GM12872 (cell line): Measurements from ENCODE around the gene SCN4B.

ENCODE experiments used
- TF ChIP-seq, protein P1 (sequence below): IDR thresholded peaks from 3 replicates; pipeline ENCODE4 v1.5.1; 2011; ENCODE audit warnings: low read depth, mild to moderate bottlenecking, low read length, moderate library complexity; ENCODE audit not compliant: insufficient read depth

Gene SCN4B

DNA sequence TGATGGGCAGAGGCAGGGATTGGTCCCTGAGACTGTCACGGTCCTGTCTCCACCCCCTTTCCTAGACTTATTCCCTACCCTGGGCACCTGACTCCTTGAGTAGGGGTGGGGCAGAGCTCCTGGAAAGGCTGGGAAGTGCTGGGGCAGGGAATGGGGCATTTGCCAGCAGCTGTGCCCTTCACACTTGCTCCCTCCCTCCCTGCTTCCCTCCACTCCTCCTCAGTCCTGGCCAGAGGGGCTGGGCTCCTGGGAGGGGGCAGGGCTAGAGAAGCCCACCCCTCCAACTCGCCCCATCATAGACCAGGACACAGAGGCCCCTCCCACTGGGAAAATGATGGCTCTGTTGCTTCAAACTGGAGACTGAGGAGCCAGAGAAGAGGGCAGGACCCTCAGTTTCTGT lies 12.3 kb upstream of the SCN4B start:
- TF ChIP-seq, protein P1, sequence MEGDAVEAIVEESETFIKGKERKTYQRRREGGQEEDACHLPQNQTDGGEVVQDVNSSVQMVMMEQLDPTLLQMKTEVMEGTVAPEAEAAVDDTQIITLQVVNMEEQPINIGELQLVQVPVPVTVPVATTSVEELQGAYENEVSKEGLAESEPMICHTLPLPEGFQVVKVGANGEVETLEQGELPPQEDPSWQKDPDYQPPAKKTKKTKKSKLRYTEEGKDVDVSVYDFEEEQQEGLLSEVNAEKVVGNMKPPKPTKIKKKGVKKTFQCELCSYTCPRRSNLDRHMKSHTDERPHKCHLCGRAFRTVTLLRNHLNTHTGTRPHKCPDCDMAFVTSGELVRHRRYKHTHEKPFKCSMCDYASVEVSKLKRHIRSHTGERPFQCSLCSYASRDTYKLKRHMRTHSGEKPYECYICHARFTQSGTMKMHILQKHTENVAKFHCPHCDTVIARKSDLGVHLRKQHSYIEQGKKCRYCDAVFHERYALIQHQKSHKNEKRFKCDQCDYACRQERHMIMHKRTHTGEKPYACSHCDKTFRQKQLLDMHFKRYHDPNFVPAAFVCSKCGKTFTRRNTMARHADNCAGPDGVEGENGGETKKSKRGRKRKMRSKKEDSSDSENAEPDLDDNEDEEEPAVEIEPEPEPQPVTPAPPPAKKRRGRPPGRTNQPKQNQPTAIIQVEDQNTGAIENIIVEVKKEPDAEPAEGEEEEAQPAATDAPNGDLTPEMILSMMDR, result no peak

GRCh38 chr11:118163494-118163893 lies 10.9 kb upstream of the SCN4B start:
- TF ChIP-seq, protein P1, result no peak

DNA sequence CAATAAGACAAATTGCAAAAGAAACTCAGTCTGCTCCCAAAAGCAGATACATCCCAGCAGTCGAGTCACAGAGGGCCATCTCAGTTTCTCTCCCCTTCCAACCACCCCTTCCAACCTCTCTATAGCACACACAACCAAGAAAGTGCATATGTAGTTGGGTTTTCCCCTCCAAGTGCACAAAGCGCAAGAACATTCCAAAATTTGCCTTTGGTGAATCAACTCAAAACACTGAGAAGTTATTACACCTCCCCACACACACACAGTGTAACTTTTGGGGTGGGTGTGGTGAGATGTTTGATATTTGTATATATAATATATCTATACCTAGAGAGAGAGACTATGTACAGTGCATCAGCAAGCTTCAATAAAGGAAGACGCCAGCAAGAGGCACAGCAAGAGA lies 10.2 kb upstream of the SCN4B start:
- TF ChIP-seq, protein P1, result no peak

DNA sequence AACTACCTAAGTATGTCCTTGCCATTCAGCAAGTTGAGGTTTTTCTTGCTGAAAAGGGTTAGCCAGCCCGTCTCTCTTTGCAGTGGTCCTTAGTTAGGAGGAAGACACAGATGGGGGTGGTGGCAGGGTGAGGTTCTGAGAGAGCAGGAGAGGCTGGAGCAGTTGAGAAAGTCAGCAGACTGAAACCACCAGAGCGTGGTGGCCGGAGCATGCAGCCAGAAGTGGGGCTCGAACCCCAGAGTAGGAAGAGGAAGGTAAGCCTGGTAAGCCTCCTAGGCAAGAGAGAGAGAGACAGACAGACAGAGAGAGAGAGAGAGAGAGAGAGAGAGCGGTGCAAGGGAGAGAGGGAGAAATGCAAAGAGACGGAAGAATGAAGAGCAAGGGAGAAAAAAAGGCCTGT lies 9.2 kb upstream of the SCN4B start:
- TF ChIP-seq, protein P1, result no peak

GRCh38 chr11:118157186-118157895 lies 4.7 kb upstream of the SCN4B start:
- TF ChIP-seq, protein P1, result no peak

GRCh38 chr11:118156531-118157185 lies 4.0 kb upstream of the SCN4B start:
- TF ChIP-seq, protein P1, result 0 out of 3 replicates have a peak, but pooled peaks have one; percentile 6

GRCh38 chr11:118155776-118156530 lies 3.3 kb upstream of the SCN4B start:
- TF ChIP-seq, protein P1, result no peak
